HG03565 (cell line): ENCODE data around the gene SYT13.
"Not testable (repeated sequence)": the region's sequence is repeated elsewhere in the genome, so short reads cannot be mapped to it uniquely, and the experiment has no call there.

Source experiments
- ATAC-seq: cut with Tn5 transposase; IDR thresholded peaks from one replicate; pipeline ENCODE4 v1.9.1; 2021; ENCODE audit warnings: mild to moderate bottlenecking, moderate library complexity; ENCODE audit not compliant: unreplicated experiment

SYT13 gene

GRCh38 chr11:45313171-45313865 is 27.2 kb upstream of the SYT13 start:
- no peak for ATAC-seq

- no peak for ATAC-seq
Measured at GRCh38 chr11:45305874-45306623, 19.9 kb upstream of the SYT13 start.

- no peak for ATAC-seq
Measured at GRCh38 chr11:45304992-45305335, 18.8 kb upstream of the SYT13 start.

- no peak for ATAC-seq
Measured at GRCh38 chr11:45304111-45304991, 18.2 kb upstream of the SYT13 start.

GRCh38 chr11:45303316-45303715 is 17.2 kb upstream of the SYT13 start:
- ATAC-seq, result no peak

GRCh38 chr11:45301537-45302246 is 15.6 kb upstream of the SYT13 start:
- no peak for ATAC-seq

GRCh38 chr11:45300715-45301114 is 14.6 kb upstream of the SYT13 start:
- no peak for ATAC-seq

- ATAC-seq, result no peak
Measured at GRCh38 chr11:45298718-45299117, 12.6 kb upstream of the SYT13 start.

- ATAC-seq, result no peak
Measured at GRCh38 chr11:45296075-45296474, 9.9 kb upstream of the SYT13 start.

- ATAC-seq, result no peak
Measured at GRCh38 chr11:45294499-45294898, 8.4 kb upstream of the SYT13 start.

GRCh38 chr11:45293566-45294192 is 7.5 kb upstream of the SYT13 start:
- not testable (repeated sequence) for ATAC-seq

GRCh38 chr11:45290586-45290985 is 4.4 kb upstream of the SYT13 start:
- no peak for ATAC-seq

- ATAC-seq, result no peak
Measured at GRCh38 chr11:45289369-45289768, 3.2 kb upstream of the SYT13 start.

GRCh38 chr11:45288339-45288738 is 2.2 kb upstream of the SYT13 start:
- ATAC-seq, result no peak

- ATAC-seq, result no peak
Measured at GRCh38 chr11:45287316-45287903, 1.3 kb upstream of the SYT13 start.

- no peak for ATAC-seq
Measured at GRCh38 chr11:45285250-45285828, 802 bp downstream of the SYT13 start.

- no peak for ATAC-seq
Measured at GRCh38 chr11:45282081-45282480, 4.1 kb downstream of the SYT13 start.

- ATAC-seq, result no peak
Measured at GRCh38 chr11:45280449-45280848, 5.7 kb downstream of the SYT13 start.

GRCh38 chr11:45279645-45280044 is 6.5 kb downstream of the SYT13 start:
- no peak for ATAC-seq

- ATAC-seq, result no peak
Measured at GRCh38 chr11:45278714-45279113, 7.4 kb downstream of the SYT13 start.
